Chondrocyte (in vitro differentiated cells): ENCODE results near the gene FABP6. TPM values are rescaled to one million over a fixed set of nuclear protein-coding genes. Genes with fewer than 3 reads are reported as not detected.

Experiments used
- DNase-seq: peaks from one replicate; pipeline ENCODE4 v3.0.0; 2021; ENCODE audit warnings: mixed read lengths, low spot score
- H3K27ac Mint-ChIP-seq: one replicate; pipeline ENCODE4 v1.8.0; 2021; ENCODE audit warnings: mild to moderate bottlenecking, moderate library complexity, mixed read lengths; ENCODE audit not compliant: unreplicated experiment
- H3K27me3 Mint-ChIP-seq: 2 replicates; pipeline ENCODE4 v1.8.0; 2021; ENCODE audit warnings: low read depth, mixed read lengths
- H3K36me3 Mint-ChIP-seq: 2 replicates; pipeline ENCODE4 v1.8.0; 2021; ENCODE audit warnings: low read depth, mixed read lengths
- H3K4me1 Mint-ChIP-seq: 2 replicates; pipeline ENCODE4 v1.8.0; 2021; ENCODE audit warnings: low read depth, mild to moderate bottlenecking, mixed read lengths
- H3K4me3 Mint-ChIP-seq: one replicate; pipeline ENCODE4 v1.8.0; 2021; ENCODE audit warnings: mild to moderate bottlenecking, moderate library complexity, mixed read lengths; ENCODE audit not compliant: unreplicated experiment
- H3K9me3 Mint-ChIP-seq: 2 replicates; pipeline ENCODE4 v1.8.0; 2021; ENCODE audit warnings: low read depth, mixed read lengths
- total RNA-seq: library from RNA; stranded (reverse); gene quantifications from 3 replicates; pipeline ENCODE4 v1.2.1, GENCODE V29; 2021
- TF ChIP-seq, protein P1 (sequence below): fragments of 200-600 bp; sonication (generic); IDR thresholded peaks from 2 replicates; pipeline ENCODE4 v1.5.0; 2021; ENCODE audit warnings: antibody characterized with exemption, mild to moderate bottlenecking, moderate library complexity

Gene FABP6
- total RNA-seq, 1 donor from 2014 or later = not detected

DNA sequence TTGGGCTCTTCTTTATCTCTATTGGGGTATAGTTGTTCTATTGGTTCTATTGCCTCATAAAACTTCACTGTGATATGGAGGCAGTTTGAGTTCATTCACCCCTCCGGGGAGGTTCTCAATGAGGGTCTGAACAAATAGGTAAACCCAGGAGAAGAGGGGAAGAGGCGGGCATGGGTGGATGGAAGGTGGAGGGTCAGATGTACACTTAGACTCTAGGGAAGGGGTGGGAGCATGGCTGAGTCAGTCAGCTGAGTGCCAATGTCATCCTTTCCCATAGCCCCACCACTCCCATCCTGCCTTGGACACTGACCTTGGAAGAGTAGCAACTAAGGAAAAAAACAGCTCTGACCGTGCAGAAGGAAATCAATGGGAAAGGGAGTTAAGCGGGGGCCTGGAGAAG is 9.9 kb upstream of the FABP6 start:
- no peak for DNase-seq
- no peaks in the 10 kb centered on the region for H3K4me1 Mint-ChIP-seq
- TF ChIP-seq, protein P1, sequence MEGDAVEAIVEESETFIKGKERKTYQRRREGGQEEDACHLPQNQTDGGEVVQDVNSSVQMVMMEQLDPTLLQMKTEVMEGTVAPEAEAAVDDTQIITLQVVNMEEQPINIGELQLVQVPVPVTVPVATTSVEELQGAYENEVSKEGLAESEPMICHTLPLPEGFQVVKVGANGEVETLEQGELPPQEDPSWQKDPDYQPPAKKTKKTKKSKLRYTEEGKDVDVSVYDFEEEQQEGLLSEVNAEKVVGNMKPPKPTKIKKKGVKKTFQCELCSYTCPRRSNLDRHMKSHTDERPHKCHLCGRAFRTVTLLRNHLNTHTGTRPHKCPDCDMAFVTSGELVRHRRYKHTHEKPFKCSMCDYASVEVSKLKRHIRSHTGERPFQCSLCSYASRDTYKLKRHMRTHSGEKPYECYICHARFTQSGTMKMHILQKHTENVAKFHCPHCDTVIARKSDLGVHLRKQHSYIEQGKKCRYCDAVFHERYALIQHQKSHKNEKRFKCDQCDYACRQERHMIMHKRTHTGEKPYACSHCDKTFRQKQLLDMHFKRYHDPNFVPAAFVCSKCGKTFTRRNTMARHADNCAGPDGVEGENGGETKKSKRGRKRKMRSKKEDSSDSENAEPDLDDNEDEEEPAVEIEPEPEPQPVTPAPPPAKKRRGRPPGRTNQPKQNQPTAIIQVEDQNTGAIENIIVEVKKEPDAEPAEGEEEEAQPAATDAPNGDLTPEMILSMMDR = no peak
- H3K27me3 Mint-ChIP-seq = peaks cover 4% of the 10 kb centered on the region
- no peaks in the 10 kb centered on the region for H3K36me3 Mint-ChIP-seq
- H3K9me3 Mint-ChIP-seq = no peaks in the 10 kb centered on the region
- H3K27ac Mint-ChIP-seq = no peak overlapping the region
- no peak overlapping the region for H3K4me3 Mint-ChIP-seq

DNA sequence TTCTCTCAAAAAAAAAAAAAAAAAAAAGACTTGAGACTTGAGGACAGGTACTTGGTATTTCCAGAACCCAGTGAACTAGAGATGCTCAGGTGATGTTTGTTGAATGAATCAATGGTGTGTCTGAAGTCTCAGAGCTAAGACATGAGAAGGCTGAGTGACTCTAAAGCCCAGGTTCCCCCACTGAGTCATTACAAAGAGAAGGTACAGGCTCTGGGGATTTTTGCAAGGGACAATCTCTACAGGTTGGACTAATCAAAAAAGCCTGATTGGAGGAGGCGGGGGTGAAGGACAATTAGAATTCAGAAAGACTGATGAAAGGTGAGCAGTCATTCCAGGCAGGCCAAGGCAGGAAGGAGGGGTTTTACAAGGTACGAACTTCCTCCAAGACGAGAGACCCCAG is 8.2 kb upstream of the FABP6 start:
- Mint-ChIP-seq H3K4me3 (no peak overlapping the region), H3K27me3 (no peaks in the 10 kb centered on the region), H3K27ac (no peak overlapping the region), H3K9me3 (no peaks in the 10 kb centered on the region), H3K36me3 (no peaks in the 10 kb centered on the region), H3K4me1 (no peaks in the 10 kb centered on the region)
- DNase-seq = no peak
- TF ChIP-seq, protein P1 = no peak

DNA sequence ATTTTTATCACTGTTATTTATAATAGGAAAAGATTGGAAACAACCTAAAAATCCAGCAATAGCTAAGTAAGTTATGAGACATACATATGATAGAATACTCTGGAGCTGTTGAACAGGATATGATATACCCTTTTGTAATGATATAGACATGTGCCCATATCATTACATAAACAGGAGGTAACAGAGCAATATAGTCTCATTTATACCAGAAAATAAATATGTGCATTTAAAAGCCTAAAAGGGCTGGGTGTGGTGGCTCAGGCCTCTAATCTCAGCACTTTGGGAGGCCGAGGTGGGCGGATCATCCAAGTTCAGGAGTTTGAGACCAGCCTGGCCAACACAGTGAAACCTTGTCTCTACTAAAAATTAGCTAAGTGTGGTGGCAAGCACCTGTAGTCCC is 2.3 kb upstream of the FABP6 start:
- no peaks in the 10 kb centered on the region for H3K4me1 Mint-ChIP-seq
- no peaks in the 10 kb centered on the region for H3K9me3 Mint-ChIP-seq
- H3K27me3 Mint-ChIP-seq = no peaks in the 10 kb centered on the region
- H3K4me3 Mint-ChIP-seq = no peak overlapping the region
- no peak for DNase-seq
- no peak overlapping the region for H3K27ac Mint-ChIP-seq
- H3K36me3 Mint-ChIP-seq = no peaks in the 10 kb centered on the region
- TF ChIP-seq, protein P1 = no peak

DNA sequence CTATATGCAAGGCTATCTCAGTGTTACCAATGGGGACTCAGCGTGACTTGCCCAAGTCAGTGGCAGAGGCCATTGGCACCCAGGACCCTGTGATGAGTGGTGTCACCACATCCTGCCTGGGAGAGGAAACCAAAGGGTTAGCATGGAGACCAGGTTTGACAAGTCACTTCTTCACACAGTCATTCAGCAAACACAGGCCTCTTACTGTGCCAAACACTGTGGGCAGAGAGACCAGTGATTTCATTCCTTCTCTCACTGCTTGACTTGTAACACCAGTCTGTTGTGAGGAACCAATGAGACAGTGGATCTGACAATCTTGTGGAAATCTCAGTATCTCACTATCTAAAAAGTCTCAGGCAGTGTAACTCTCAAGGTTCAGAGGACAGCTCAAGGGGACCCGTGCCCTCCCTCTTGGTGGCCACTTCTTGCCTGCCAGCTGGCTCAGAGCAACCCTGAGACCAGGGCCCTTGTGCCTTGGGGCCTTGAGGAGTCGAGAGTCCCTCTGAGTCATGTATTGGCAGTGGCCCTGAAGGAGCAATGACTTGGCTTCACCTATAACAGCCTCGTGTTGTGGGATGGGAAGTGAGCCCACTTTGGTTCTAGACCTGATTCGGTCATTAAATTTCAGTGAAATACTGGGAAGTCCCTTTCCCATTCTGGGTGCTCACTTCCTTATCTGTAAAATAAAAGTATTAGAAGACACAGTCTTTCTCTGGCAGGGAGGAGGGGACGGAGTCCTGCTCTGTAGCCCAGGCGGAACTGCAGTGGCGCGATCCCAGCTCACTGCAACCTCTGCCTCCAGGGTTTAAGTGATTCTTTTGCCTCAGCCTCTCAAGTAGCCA is 1.6 kb downstream of the FABP6 start:
- Mint-ChIP-seq H3K9me3 (no peaks in the 10 kb centered on the region), H3K4me1 (no peaks in the 10 kb centered on the region), H3K36me3 (no peaks in the 10 kb centered on the region), H3K4me3 (no peak overlapping the region), H3K27me3 (no peaks in the 10 kb centered on the region), H3K27ac (no peak overlapping the region)
- DNase-seq = no peak
- TF ChIP-seq, protein P1 = no peak

DNA sequence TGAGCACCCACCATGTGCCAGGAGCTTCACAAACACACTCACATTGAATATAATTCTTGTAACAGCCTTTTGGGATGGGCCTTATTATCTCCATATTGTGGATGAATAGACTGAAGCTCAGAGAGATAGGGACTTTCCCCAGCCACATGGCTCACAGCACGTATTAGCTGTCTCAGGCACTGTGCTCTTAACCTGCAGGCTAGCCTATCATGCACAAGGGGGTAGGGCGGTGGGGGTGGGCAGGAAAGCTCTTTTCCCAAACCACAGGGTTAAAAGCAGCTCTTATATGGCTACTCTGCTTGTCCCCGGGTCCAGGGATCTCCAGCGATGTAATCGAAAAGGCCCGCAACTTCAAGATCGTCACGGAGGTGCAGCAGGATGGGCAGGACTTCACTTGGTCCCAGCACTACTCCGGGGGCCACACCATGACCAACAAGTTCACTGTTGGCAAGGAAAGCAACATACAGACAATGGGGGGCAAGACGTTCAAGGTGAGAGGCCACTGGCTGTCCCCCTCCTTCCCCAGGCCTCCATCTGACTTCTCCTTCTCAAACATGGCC is 2.6 kb downstream of the FABP6 start:
- Mint-ChIP-seq H3K36me3 (no peaks in the 10 kb centered on the region), H3K4me3 (no peak overlapping the region), H3K9me3 (no peaks in the 10 kb centered on the region), H3K27ac (no peak overlapping the region), H3K27me3 (no peaks in the 10 kb centered on the region), H3K4me1 (no peaks in the 10 kb centered on the region)
- no peak for DNase-seq
- TF ChIP-seq, protein P1 = no peak
